ENCODE data around the gene SLC17A6.

The SLC17A6 gene

GRCh38 chr11:22337596-22338485 lies at the start of gene SLC17A6:
Gene SLC17A6, plus strand, starts transcription at chr11:22338381. Its CDS starts 153 bp downstream, at chr11:22338534.
- TF ChIP-seq CTCF (conservative IDR thresholded peaks at IDR 0.05; ENCODE audit: low read length), result no peak
- peak; percentile 3 for DNase-seq (ENCODE audit: low read depth)
- H3K4me3 ChIP-seq (ENCODE audit: low read length), result no peak within 1 kb of the TSS

- no peak for DNase-seq (ENCODE audit: low read depth)
- TF ChIP-seq CTCF (conservative IDR thresholded peaks at IDR 0.05; ENCODE audit: low read length), result no peak
Measured at GRCh38 chr11:22302368-22302767, 35.8 kb upstream of the SLC17A6 start.

GRCh38 chr11:22304337-22304961 lies 33.7 kb upstream of the SLC17A6 start:
- peak; percentile 48 for DNase-seq (ENCODE audit: low read depth)
- H3K4me3 ChIP-seq (ENCODE audit: low read length), result no peak overlapping the region
- peak; percentile 65 for TF ChIP-seq CTCF (conservative IDR thresholded peaks at IDR 0.05; ENCODE audit: low read length)

More at GRCh38 chr11:22302368-22302767, 35.8 kb upstream of the SLC17A6 start:
- H3K4me3 ChIP-seq (ENCODE audit: low read length), result no peak overlapping the region

- no peak for DNase-seq (ENCODE audit: low read depth)
- TF ChIP-seq CTCF (conservative IDR thresholded peaks at IDR 0.05; ENCODE audit: low read length), result no peak
- H3K4me3 ChIP-seq (ENCODE audit: low read length), result no peak overlapping the region
Measured at GRCh38 chr11:22317656-22318055, 20.5 kb upstream of the SLC17A6 start.

GRCh38 chr11:22331771-22332170 lies 6.4 kb upstream of the SLC17A6 start:
- no peak overlapping the region for H3K4me3 ChIP-seq (ENCODE audit: low read length)
- DNase-seq (ENCODE audit: low read depth), result no peak
- TF ChIP-seq CTCF (conservative IDR thresholded peaks at IDR 0.05; ENCODE audit: low read length), result no peak

- no peak for TF ChIP-seq CTCF (conservative IDR thresholded peaks at IDR 0.05; ENCODE audit: low read length)
- no peak overlapping the region for H3K4me3 ChIP-seq (ENCODE audit: low read length)
- no peak for DNase-seq (ENCODE audit: low read depth)
Measured at GRCh38 chr11:22336587-22336986, 1.6 kb upstream of the SLC17A6 start.
